ENCODE data around the gene EEF1AKMT3. TPM values are rescaled to one million over a fixed set of nuclear protein-coding genes. Genes with fewer than 3 reads are reported as not detected.

EEF1AKMT3 gene
- total RNA-seq, 1 donor, result 8.3 TPM

- H3K27me3 ChIP-seq (ENCODE audit: insufficient read depth, low read length), result peaks cover 57% of the 10 kb centered on the region
- no peak overlapping the region for H3K4me3 ChIP-seq (ENCODE audit: insufficient read depth, low read length)
- H3K27ac ChIP-seq (ENCODE audit: low read depth, low read length), result no peak overlapping the region
- H3K79me2 ChIP-seq (ENCODE audit: insufficient read depth, low read length), result no peaks in the 10 kb centered on the region
- TF ChIP-seq CTCF (IDR thresholded peaks at IDR 0.05; ENCODE audit: extremely low read depth, low read depth, low read length), result no peak
- H3K4me1 ChIP-seq (ENCODE audit: insufficient read depth, low read length), result peaks cover 9% of the 10 kb centered on the region
- no peak overlapping the region for H3K4me2 ChIP-seq (ENCODE audit: insufficient read depth, low read length)
- no peaks in the 10 kb centered on the region for H3K36me3 ChIP-seq (ENCODE audit: insufficient read depth, low read length)
- H2AFZ ChIP-seq (ENCODE audit: low read length), result no peak overlapping the region
- no peaks in the 10 kb centered on the region for H3K9me3 ChIP-seq (ENCODE audit: low read depth, low read length)
- DNase-seq (ENCODE audit: insufficient read length, low spot score, missing footprints), result peak; percentile 79
- peaks cover 4% of the 10 kb centered on the region for H4K20me1 ChIP-seq (ENCODE audit: insufficient read depth, low read length)
Measured at GRCh38 chr12:57732726-57733593, 39.5 kb upstream of the EEF1AKMT3 start.

- TF ChIP-seq CTCF (IDR thresholded peaks at IDR 0.05; ENCODE audit: extremely low read depth, low read depth, low read length), result no peak
- Histone ChIP-seq H3K4me2 (ENCODE audit: insufficient read depth, low read length) (no peak overlapping the region), H3K4me1 (ENCODE audit: insufficient read depth, low read length) (peaks cover 9% of the 10 kb centered on the region), H3K27ac (ENCODE audit: low read depth, low read length) (no peak overlapping the region), H3K4me3 (ENCODE audit: insufficient read depth, low read length) (no peak overlapping the region), H3K79me2 (ENCODE audit: insufficient read depth, low read length) (no peaks in the 10 kb centered on the region), H3K36me3 (ENCODE audit: insufficient read depth, low read length) (no peaks in the 10 kb centered on the region), H2AFZ (ENCODE audit: low read length) (no peak overlapping the region), H4K20me1 (ENCODE audit: insufficient read depth, low read length) (peaks cover 4% of the 10 kb centered on the region), H3K9me3 (ENCODE audit: low read depth, low read length) (no peaks in the 10 kb centered on the region), H3K27me3 (ENCODE audit: insufficient read depth, low read length) (peaks cover 64% of the 10 kb centered on the region)
- no peak for DNase-seq (ENCODE audit: insufficient read length, low spot score, missing footprints)
Measured at GRCh38 chr12:57733928-57734327, 38.5 kb upstream of the EEF1AKMT3 start.

GRCh38 chr12:57734591-57734990 is 37.8 kb upstream of the EEF1AKMT3 start:
- Histone ChIP-seq H2AFZ (ENCODE audit: low read length) (no peak overlapping the region), H3K27ac (ENCODE audit: low read depth, low read length) (no peak overlapping the region), H3K27me3 (ENCODE audit: insufficient read depth, low read length) (peaks cover 71% of the 10 kb centered on the region), H3K4me3 (ENCODE audit: insufficient read depth, low read length) (no peak overlapping the region), H3K4me2 (ENCODE audit: insufficient read depth, low read length) (no peak overlapping the region), H3K36me3 (ENCODE audit: insufficient read depth, low read length) (no peaks in the 10 kb centered on the region), H4K20me1 (ENCODE audit: insufficient read depth, low read length) (peaks cover 4% of the 10 kb centered on the region), H3K4me1 (ENCODE audit: insufficient read depth, low read length) (peaks cover 9% of the 10 kb centered on the region), H3K79me2 (ENCODE audit: insufficient read depth, low read length) (no peaks in the 10 kb centered on the region), H3K9me3 (ENCODE audit: low read depth, low read length) (no peaks in the 10 kb centered on the region)
- DNase-seq (ENCODE audit: insufficient read length, low spot score, missing footprints), result peak; percentile 69
- no peak for TF ChIP-seq CTCF (IDR thresholded peaks at IDR 0.05; ENCODE audit: extremely low read depth, low read depth, low read length)

GRCh38 chr12:57735198-57735855 is 37.1 kb upstream of the EEF1AKMT3 start:
- no peak overlapping the region for H3K4me3 ChIP-seq (ENCODE audit: insufficient read depth, low read length)
- no peak overlapping the region for H3K27ac ChIP-seq (ENCODE audit: low read depth, low read length)
- peaks cover 75% of the 10 kb centered on the region for H3K27me3 ChIP-seq (ENCODE audit: insufficient read depth, low read length)
- H4K20me1 ChIP-seq (ENCODE audit: insufficient read depth, low read length), result peaks cover 4% of the 10 kb centered on the region
- no peak overlapping the region for H2AFZ ChIP-seq (ENCODE audit: low read length)
- no peaks in the 10 kb centered on the region for H3K36me3 ChIP-seq (ENCODE audit: insufficient read depth, low read length)
- H3K79me2 ChIP-seq (ENCODE audit: insufficient read depth, low read length), result no peaks in the 10 kb centered on the region
- TF ChIP-seq CTCF (IDR thresholded peaks at IDR 0.05; ENCODE audit: extremely low read depth, low read depth, low read length), result no peak
- peak; percentile 71 for DNase-seq (ENCODE audit: insufficient read length, low spot score, missing footprints)
- no peaks in the 10 kb centered on the region for H3K9me3 ChIP-seq (ENCODE audit: low read depth, low read length)
- H3K4me1 ChIP-seq (ENCODE audit: insufficient read depth, low read length), result peaks cover 9% of the 10 kb centered on the region
- peak overlapping the region; percentile 58 for H3K4me2 ChIP-seq (ENCODE audit: insufficient read depth, low read length)
